SU-DHL-6 (cell line): ENCODE results near the gene ERG.

ENCODE experiments used
- H2AFZ ChIP-seq: fragments of 200-600 bp; sonication (generic); 2 replicates; pipeline ENCODE4 v1.6.1; 2014; ENCODE audit warnings: low read depth, mild to moderate bottlenecking, moderate library complexity, mixed read lengths, antibody characterized with exemption, low read length; ENCODE audit not compliant: severe bottlenecking
- H3F3A ChIP-seq: fragments of 200-600 bp; shearing (Covaris generic); 2 replicates; pipeline ENCODE4 v1.6.0; 2016; ENCODE audit warnings: antibody characterized with exemption, mild to moderate bottlenecking; ENCODE audit not compliant: insufficient read depth
- H3K27ac ChIP-seq: fragments of 200-600 bp; sonication (generic); 2 replicates; pipeline ENCODE4 v1.5.1; 2016; ENCODE audit warnings: low read depth, mild to moderate bottlenecking, low read length, moderate library complexity, mixed read lengths
- H3K27me3 ChIP-seq: fragments of 200-600 bp; sonication (generic), shearing (Covaris generic); 2 replicates; pipeline ENCODE4 v1.6.0; 2014; ENCODE audit warnings: mild to moderate bottlenecking, low read length
- H3K36me3 ChIP-seq: fragments of 200-600 bp; sonication (generic); 2 replicates; pipeline ENCODE4 v1.6.1; 2014; ENCODE audit warnings: mild to moderate bottlenecking, low read length, mixed read lengths
- H3K4me2 ChIP-seq: fragments of 300-600, 200-600 bp; shearing (Covaris generic), sonication (generic); 2 replicates; pipeline ENCODE4 v1.6.0; 2014; ENCODE audit warnings: low read length, low read depth, mild to moderate bottlenecking; ENCODE audit not compliant: poor library complexity, severe bottlenecking
- H3K4me3 ChIP-seq: fragments of 200-600 bp; sonication (generic); 2 replicates; pipeline ENCODE4 v1.5.1; 2014; ENCODE audit warnings: antibody characterized with exemption, low read length, mild to moderate bottlenecking, mixed read lengths; ENCODE audit not compliant: insufficient read depth, poor library complexity, severe bottlenecking
- H3K79me2 ChIP-seq: fragments of 200-600 bp; sonication (generic); 2 replicates; pipeline ENCODE4 v1.6.1; 2014; ENCODE audit warnings: mild to moderate bottlenecking, low read length, moderate library complexity; ENCODE audit not compliant: insufficient read depth
- H3K9ac ChIP-seq: fragments of 200-600 bp; sonication (generic); 2 replicates; pipeline ENCODE4 v1.7.0; 2014; ENCODE audit warnings: mild to moderate bottlenecking, low read length
- H3K9me2 ChIP-seq: fragments of 200-600 bp; sonication (generic); replicated peaks from 2 replicates; pipeline ENCODE4 v1.6.1; 2014; ENCODE audit warnings: low read length; ENCODE audit not compliant: insufficient read depth
- H3K9me3 ChIP-seq: fragments of 200-600 bp; sonication (generic); 2 replicates; pipeline ENCODE4 v1.6.1; 2014; ENCODE audit warnings: low read length, mixed read lengths; ENCODE audit not compliant: insufficient read depth
- H4K20me1 ChIP-seq: fragments of 200-600 bp; sonication (generic); 2 replicates; pipeline ENCODE4 v1.6.1; 2014; ENCODE audit warnings: low read depth, mild to moderate bottlenecking, antibody characterized with exemption, low read length, moderate library complexity, mixed read lengths
- EZH2phosphoT487 ChIP-seq: fragments of 200-600 bp; sonication (generic), shearing (Covaris generic); conservative IDR thresholded peaks from 2 replicates; pipeline ENCODE4 v1.6.1; 2018; ENCODE audit warnings: mild to moderate bottlenecking, antibody characterized with exemption, low read length, moderate library complexity, mixed read lengths
- TF ChIP-seq, protein P1 (sequence below): fragments of 200-600 bp; sonication (generic); IDR thresholded peaks from one replicate; pipeline ENCODE4 v1.5.1; 2017; ENCODE audit warnings: antibody characterized with exemption, mild to moderate bottlenecking, low read length, moderate library complexity; ENCODE audit not compliant: insufficient read depth, poor library complexity, severe bottlenecking

Gene ERG

DNA sequence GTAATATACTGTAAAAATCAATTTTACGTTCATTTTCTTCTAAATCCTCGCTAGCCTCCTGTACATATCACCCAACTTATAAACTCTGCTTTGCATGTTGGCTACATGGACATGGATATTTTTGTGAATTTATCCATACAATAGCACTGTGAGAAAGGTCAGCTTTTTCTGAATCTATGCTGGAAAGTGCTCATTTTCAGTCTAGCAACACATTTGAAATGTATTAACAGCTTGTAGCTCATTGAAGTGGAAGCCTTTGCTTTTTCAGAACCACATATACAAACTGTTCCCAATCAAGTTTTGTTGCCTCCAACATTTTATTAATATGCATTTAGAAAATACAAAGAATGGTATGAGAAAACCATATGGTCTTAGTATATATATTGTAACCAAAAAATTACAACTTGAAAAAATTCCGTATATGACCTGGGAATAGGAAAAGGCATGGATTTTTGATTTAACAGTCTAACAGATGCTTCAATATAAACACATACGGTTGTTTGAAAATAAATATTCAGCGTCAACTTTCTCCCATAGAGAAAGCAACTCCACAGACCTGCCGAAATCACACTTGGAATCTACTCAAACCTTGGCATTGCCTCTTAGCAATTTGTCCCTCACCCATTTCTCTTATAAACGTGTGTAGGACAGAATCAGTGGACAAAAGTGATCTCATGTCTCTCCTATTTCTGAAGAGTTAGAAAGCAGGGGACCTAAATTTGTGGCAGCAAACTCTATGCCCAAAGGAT lies 112.7 kb downstream of the ERG start:
- H3K9ac ChIP-seq = no peak overlapping the region
- H3K79me2 ChIP-seq = no peaks in the 10 kb centered on the region
- H3K4me2 ChIP-seq = no peak overlapping the region

DNA sequence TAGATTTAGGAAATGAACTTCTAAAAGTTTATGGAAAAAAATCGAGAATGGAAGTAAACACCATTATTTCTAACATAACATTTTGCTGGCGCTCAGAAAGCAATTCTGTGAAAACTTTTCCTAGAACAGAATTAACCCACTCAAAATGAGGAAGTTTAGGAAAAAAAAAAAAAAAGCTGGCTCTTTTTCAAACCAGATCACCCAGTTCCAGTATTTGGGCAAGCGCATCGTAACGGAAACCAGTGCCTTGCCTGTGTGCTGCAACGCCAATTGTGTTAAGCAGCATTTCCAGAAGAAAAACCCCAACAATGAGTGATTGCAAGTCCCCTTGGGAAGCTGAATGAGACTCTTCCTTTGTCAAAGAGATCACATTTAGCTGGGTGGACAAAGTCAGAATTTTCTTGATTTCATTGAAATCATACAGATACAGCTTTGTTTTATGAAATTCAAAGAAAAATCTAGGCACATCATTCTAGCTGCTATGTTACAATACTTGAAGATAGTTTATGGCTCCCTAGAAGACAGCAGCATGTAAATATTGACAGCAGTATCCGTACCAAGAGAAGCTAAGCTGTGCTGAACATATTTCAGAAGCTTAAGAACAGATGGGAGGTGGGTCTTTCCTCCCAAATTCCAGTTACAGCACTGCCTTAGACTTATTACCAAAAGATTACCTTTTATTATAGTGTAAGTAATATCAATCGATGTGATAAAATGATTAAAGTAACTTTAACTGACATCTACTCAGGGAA lies 113.4 kb downstream of the ERG start:
- Histone ChIP-seq H3K36me3 (no peaks in the 10 kb centered on the region), H3K4me3 (no peak overlapping the region), H3F3A (no peaks in the 10 kb centered on the region), H3K9ac (no peak overlapping the region), H3K27ac (no peak overlapping the region), H2AFZ (no peak overlapping the region), H3K79me2 (no peaks in the 10 kb centered on the region), H4K20me1 (no peaks in the 10 kb centered on the region), H3K4me2 (no peak overlapping the region), H3K9me2 (no peaks in the 10 kb centered on the region), H3K9me3 (no peaks in the 10 kb centered on the region), H3K27me3 (no peaks in the 10 kb centered on the region)
- TF ChIP-seq, protein P1, sequence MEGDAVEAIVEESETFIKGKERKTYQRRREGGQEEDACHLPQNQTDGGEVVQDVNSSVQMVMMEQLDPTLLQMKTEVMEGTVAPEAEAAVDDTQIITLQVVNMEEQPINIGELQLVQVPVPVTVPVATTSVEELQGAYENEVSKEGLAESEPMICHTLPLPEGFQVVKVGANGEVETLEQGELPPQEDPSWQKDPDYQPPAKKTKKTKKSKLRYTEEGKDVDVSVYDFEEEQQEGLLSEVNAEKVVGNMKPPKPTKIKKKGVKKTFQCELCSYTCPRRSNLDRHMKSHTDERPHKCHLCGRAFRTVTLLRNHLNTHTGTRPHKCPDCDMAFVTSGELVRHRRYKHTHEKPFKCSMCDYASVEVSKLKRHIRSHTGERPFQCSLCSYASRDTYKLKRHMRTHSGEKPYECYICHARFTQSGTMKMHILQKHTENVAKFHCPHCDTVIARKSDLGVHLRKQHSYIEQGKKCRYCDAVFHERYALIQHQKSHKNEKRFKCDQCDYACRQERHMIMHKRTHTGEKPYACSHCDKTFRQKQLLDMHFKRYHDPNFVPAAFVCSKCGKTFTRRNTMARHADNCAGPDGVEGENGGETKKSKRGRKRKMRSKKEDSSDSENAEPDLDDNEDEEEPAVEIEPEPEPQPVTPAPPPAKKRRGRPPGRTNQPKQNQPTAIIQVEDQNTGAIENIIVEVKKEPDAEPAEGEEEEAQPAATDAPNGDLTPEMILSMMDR = no peak
- TF ChIP-seq EZH2phosphoT487 = no peak

More for the DNA sequence above, 112.7 kb downstream of the ERG start:
- TF ChIP-seq, protein P1 = no peak
- TF ChIP-seq EZH2phosphoT487 = no peak
- H3K9me3 ChIP-seq = no peaks in the 10 kb centered on the region
- H3F3A ChIP-seq = no peaks in the 10 kb centered on the region
- no peak overlapping the region for H2AFZ ChIP-seq
- no peaks in the 10 kb centered on the region for H3K27me3 ChIP-seq
- H3K4me3 ChIP-seq = no peak overlapping the region
- H3K27ac ChIP-seq = no peak overlapping the region
- H3K9me2 ChIP-seq = no peaks in the 10 kb centered on the region
- no peaks in the 10 kb centered on the region for H3K36me3 ChIP-seq
- no peaks in the 10 kb centered on the region for H4K20me1 ChIP-seq

DNA sequence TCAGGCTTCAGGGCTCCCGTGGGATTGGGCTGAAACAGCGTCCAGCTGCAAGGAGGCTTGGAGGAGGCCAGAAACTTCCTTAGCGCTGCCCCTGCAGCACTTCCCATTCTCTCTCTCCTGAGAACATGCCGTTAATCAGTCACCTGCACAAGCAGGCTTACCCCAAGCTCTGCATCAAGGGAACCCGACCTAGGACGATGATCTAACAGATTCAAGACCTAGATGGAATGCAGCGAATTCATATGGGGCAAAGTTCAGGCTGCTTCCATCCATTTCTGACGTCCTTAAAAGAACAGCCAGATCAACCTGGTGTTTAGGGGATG lies 114.1 kb downstream of the ERG start:
- H3K4me2 ChIP-seq = no peak overlapping the region
- no peak overlapping the region for H2AFZ ChIP-seq
- H3K27me3 ChIP-seq = no peaks in the 10 kb centered on the region

More for the DNA sequence above, 114.1 kb downstream of the ERG start:
- Histone ChIP-seq H3K79me2 (no peaks in the 10 kb centered on the region), H3K27ac (no peak overlapping the region), H3K9me3 (no peaks in the 10 kb centered on the region), H3F3A (no peaks in the 10 kb centered on the region), H3K9ac (no peak overlapping the region), H4K20me1 (no peaks in the 10 kb centered on the region), H3K9me2 (no peaks in the 10 kb centered on the region), H3K36me3 (no peaks in the 10 kb centered on the region), H3K4me3 (no peak overlapping the region)
- TF ChIP-seq, protein P1 = no peak
